Skin of body (tissue), 2 donors: ENCODE results near the gene NME9. TPM values are rescaled to one million over a fixed set of nuclear protein-coding genes. Genes with fewer than 3 reads are reported as not detected.

Experiments
- DNase-seq: peaks from one replicate; lab custom pipeline; 2025; lab: John Stamatoyannopoulos, UW
- total RNA-seq: library from RNA; depleted of rRNA; stranded (reverse); fragments of >200 nt; gene quantifications from one replicate; pipeline ENCODE4 v1.2.3, GENCODE V29; 2014

Gene NME9
- total RNA-seq, 1 donor from 2014 or later, result not detected

- no peak for DNase-seq
Observed at GRCh38 chr3:138284957-138285477, 44.6 kb downstream of the NME9 start.

GRCh38 chr3:138284079-138284478, 45.6 kb downstream of the NME9 start:
- DNase-seq, result no peak

GRCh38 chr3:138282836-138283235, 46.8 kb downstream of the NME9 start:
- DNase-seq, result no peak

- DNase-seq, result no peak
Observed at GRCh38 chr3:138281561-138281960, 48.1 kb downstream of the NME9 start.

- no peak for DNase-seq
Observed at GRCh38 chr3:138271189-138271794, 58.4 kb downstream of the NME9 start.

- no peak for DNase-seq
Observed at GRCh38 chr3:138270245-138270644, 59.4 kb downstream of the NME9 start.

- no peak for DNase-seq
Observed at GRCh38 chr3:138267083-138267482, 62.6 kb downstream of the NME9 start.

- no peak for DNase-seq
Observed at GRCh38 chr3:138265745-138266144, 63.9 kb downstream of the NME9 start.

- no peak for DNase-seq
Observed at GRCh38 chr3:138263104-138263503, 66.5 kb downstream of the NME9 start.

GRCh38 chr3:138260611-138261010, 69.0 kb downstream of the NME9 start:
- no peak for DNase-seq

GRCh38 chr3:138259126-138259525, 70.5 kb downstream of the NME9 start:
- no peak for DNase-seq

- no peak for DNase-seq
Observed at GRCh38 chr3:138257986-138258385, 71.7 kb downstream of the NME9 start.

- DNase-seq, result no peak
Observed at GRCh38 chr3:138256022-138256421, 73.6 kb downstream of the NME9 start.

GRCh38 chr3:138254216-138254615, 75.4 kb downstream of the NME9 start:
- DNase-seq, result no peak

- no peak for DNase-seq
Observed at GRCh38 chr3:138253609-138254008, 76.0 kb downstream of the NME9 start.

Other genes with a start within 250 kb of the NME9 start
- 23.9 TPM for gene DZIP1L, start 214.2 kb downstream of the NME9 start, total RNA-seq
- gene A4GNT, start 197.5 kb downstream of the NME9 start, total RNA-seq, result not detected
- gene DBR1, start 154.9 kb downstream of the NME9 start, total RNA-seq, result 16.3 TPM
- 47.1 TPM for gene ARMC8, start 142.6 kb downstream of the NME9 start, total RNA-seq
- gene MRAS, start 18.7 kb upstream of the NME9 start, total RNA-seq, result 22.2 TPM
- gene ESYT3, start 104.8 kb upstream of the NME9 start, total RNA-seq, result 7.9 TPM